MM.1S (cell line): Measurements from ENCODE around the gene RNGTT.

Source experiments
- DNase-seq: peaks from one replicate; pipeline ENCODE4 v3.0.0-alpha.2; 2015
- H2AFZ ChIP-seq: fragments of 300-600 bp; sonication (generic); 2 replicates; pipeline ENCODE4 v1.6.0; 2016; ENCODE audit warnings: antibody characterized with exemption, low read length
- H3F3A ChIP-seq: fragments of 300-600 bp; sonication (generic); 2 replicates; pipeline ENCODE4 v1.6.1; 2016; ENCODE audit warnings: mild to moderate bottlenecking, antibody characterized with exemption, low read length, moderate library complexity, mixed read lengths; ENCODE audit not compliant: insufficient read depth
- H3K27ac ChIP-seq: fragments of 300-600 bp; sonication (generic); 2 replicates; pipeline ENCODE4 v1.5.1; 2016; ENCODE audit warnings: mild to moderate bottlenecking, low read length
- H3K27me3 ChIP-seq: fragments of 300-600 bp; sonication (generic); replicated peaks from 2 replicates; pipeline ENCODE4 v1.6.0; 2016; ENCODE audit warnings: low read length; ENCODE audit not compliant: insufficient read depth
- H3K36me3 ChIP-seq: fragments of 300-600 bp; sonication (generic); replicated peaks from 2 replicates; pipeline ENCODE4 v1.6.1; 2016; ENCODE audit warnings: mild to moderate bottlenecking, low read length, mixed read lengths; ENCODE audit not compliant: insufficient read depth
- H3K4me1 ChIP-seq: fragments of 300-600 bp; sonication (generic); 2 replicates; pipeline ENCODE4 v1.6.1; 2016; ENCODE audit warnings: low read length, mixed read lengths
- H3K4me2 ChIP-seq: fragments of 300-600 bp; sonication (generic); 2 replicates; pipeline ENCODE4 v1.6.0; 2016; ENCODE audit warnings: low read depth, low read length
- H3K4me3 ChIP-seq: fragments of 300-600 bp; sonication (generic); 2 replicates; pipeline ENCODE4 v1.5.1; 2016; ENCODE audit warnings: low read length, mixed read lengths
- H3K79me2 ChIP-seq: fragments of 300-600 bp; sonication (generic); 2 replicates; pipeline ENCODE4 v1.6.1; 2016; ENCODE audit warnings: mixed run types, low read length, mixed read lengths
- H3K9ac ChIP-seq: fragments of 300-600 bp; sonication (generic); 2 replicates; pipeline ENCODE4 v1.6.1; 2016; ENCODE audit warnings: low read length, mixed read lengths
- H3K9me2 ChIP-seq: fragments of 300-600 bp; sonication (generic); replicated peaks from 2 replicates; pipeline ENCODE4 v1.6.1; 2016; ENCODE audit warnings: mild to moderate bottlenecking, low read length, mixed read lengths; ENCODE audit not compliant: insufficient read depth
- H3K9me3 ChIP-seq: fragments of 300-600 bp; sonication (generic); replicated peaks from 2 replicates; pipeline ENCODE4 v1.6.1; 2016; ENCODE audit warnings: mild to moderate bottlenecking, low read length, mixed read lengths; ENCODE audit not compliant: insufficient read depth
- H4K20me1 ChIP-seq: fragments of 300-600 bp; sonication (generic); 2 replicates; pipeline ENCODE4 v1.6.1; 2016; ENCODE audit warnings: mild to moderate bottlenecking, low read length, moderate library complexity, mixed read lengths; ENCODE audit not compliant: insufficient read depth
- CTCF ChIP-seq: fragments of 300-600 bp; sonication (generic); IDR thresholded peaks from 2 replicates; pipeline ENCODE4 v1.5.1; 2016; ENCODE audit warnings: antibody characterized with exemption, low read length, mixed read lengths
- EZH2 ChIP-seq: fragments of 300-600 bp; sonication (generic); optimal IDR thresholded peaks from 2 replicates; pipeline ENCODE3; 2017; ENCODE audit warnings: low read depth, mild to moderate bottlenecking, antibody characterized with exemption, low read length, mixed read lengths
- EZH2phosphoT487 ChIP-seq: fragments of 300-600 bp; sonication (generic); IDR thresholded peaks from 2 replicates; pipeline ENCODE4 v1.6.1; 2018; ENCODE audit warnings: antibody characterized with exemption, low read length

Gene RNGTT

GRCh38 chr6:88992741-88993552, 29.5 kb upstream of the RNGTT start:
- Histone ChIP-seq H3K9me2 (no peaks in the 10 kb centered on the region), H2AFZ (no peak overlapping the region), H3K9ac (no peak overlapping the region), H3K36me3 (no peaks in the 10 kb centered on the region), H3K4me2 (no peak overlapping the region), H3K4me1 (no peaks in the 10 kb centered on the region), H3K4me3 (no peak overlapping the region), H3K27ac (no peak overlapping the region), H3K79me2 (no peaks in the 10 kb centered on the region), H3K9me3 (no peaks in the 10 kb centered on the region), H3K27me3 (no peaks in the 10 kb centered on the region), H4K20me1 (no peaks in the 10 kb centered on the region), H3F3A (no peaks in the 10 kb centered on the region)
- DNase-seq: no peak
- TF ChIP-seq EZH2 (no peak), CTCF (no peak), EZH2phosphoT487 (no peak)

- Histone ChIP-seq H3K4me3 (no peak overlapping the region), H3K9me2 (no peaks in the 10 kb centered on the region), H3K27me3 (no peaks in the 10 kb centered on the region), H4K20me1 (no peaks in the 10 kb centered on the region), H3K9ac (no peak overlapping the region), H3K4me1 (no peaks in the 10 kb centered on the region), H3K9me3 (no peaks in the 10 kb centered on the region), H3K36me3 (no peaks in the 10 kb centered on the region), H3K79me2 (no peaks in the 10 kb centered on the region), H3K27ac (no peak overlapping the region), H3K4me2 (no peak overlapping the region), H2AFZ (no peak overlapping the region), H3F3A (no peaks in the 10 kb centered on the region)
- no peak for DNase-seq
- TF ChIP-seq CTCF (no peak), EZH2phosphoT487 (no peak), EZH2 (no peak)
Measured at GRCh38 chr6:88989215-88989614, 25.8 kb upstream of the RNGTT start.

- no peaks in the 10 kb centered on the region for H3K9me3 ChIP-seq
- H3K4me1 ChIP-seq: no peaks in the 10 kb centered on the region
- H4K20me1 ChIP-seq: no peaks in the 10 kb centered on the region
- TF ChIP-seq CTCF: no peak
- no peak for TF ChIP-seq EZH2phosphoT487
- no peak for TF ChIP-seq EZH2
- no peaks in the 10 kb centered on the region for H3K36me3 ChIP-seq
- no peak for DNase-seq
- no peak overlapping the region for H3K4me3 ChIP-seq
- H3K27ac ChIP-seq: no peak overlapping the region
- H2AFZ ChIP-seq: no peak overlapping the region
- H3K9me2 ChIP-seq: no peaks in the 10 kb centered on the region
- H3K4me2 ChIP-seq: no peak overlapping the region
- H3K9ac ChIP-seq: no peak overlapping the region
- H3K79me2 ChIP-seq: no peaks in the 10 kb centered on the region
- no peaks in the 10 kb centered on the region for H3F3A ChIP-seq
- H3K27me3 ChIP-seq: no peaks in the 10 kb centered on the region
Measured at GRCh38 chr6:88987922-88988321, 24.5 kb upstream of the RNGTT start.
